ENCODE results near the gene SLC31A1. TPM values are rescaled to one million over a fixed set of nuclear protein-coding genes. Genes with fewer than 3 reads are reported as not detected.
"Not testable (repeated sequence)": the region's sequence is repeated elsewhere in the genome, so short reads cannot be mapped to it uniquely, and the experiment has no call there.

The SLC31A1 gene
- total and polyA plus RNA-seq, 4 donors = 13.9 to 39.3 (median 18.2) TPM

GRCh38 chr9:113246928-113247327 lies 25.6 kb downstream of the SLC31A1 start:
- Histone ChIP-seq H3K4me1 (ENCODE audit: control insufficient read depth in 5 of 5, insufficient read depth in 5 of 5, low read length in 5 of 5) (peaks cover 0 to 2% (median 0%) of the 10 kb centered on the region in 5 donors), H3K27ac (ENCODE audit: low read depth in 1 of 2, low read length in 1 of 2) (no peak overlapping the region), H3K4me3 (no peak overlapping the region), H3K27me3 (ENCODE audit: control insufficient read depth in 3 of 3, insufficient read depth in 3 of 3, low read length in 2 of 3) (no peaks in the 10 kb centered on the region), H3K9ac (ENCODE audit: insufficient read depth in 1 of 2, low read length in 2 of 2) (no peak overlapping the region), H3K36me3 (ENCODE audit: control insufficient read depth in 4 of 4, insufficient read depth in 4 of 4, low read length in 4 of 4) (no peaks in the 10 kb centered on the region), H3K9me3 (ENCODE audit: control insufficient read depth in 4 of 4, insufficient read depth in 3 of 4, low read length in 3 of 4) (no peaks in the 10 kb centered on the region)
- DNase-seq = no peak
- ATAC-seq (ENCODE audit: insufficient read depth, low FRiP score) = no peak
- WGBS, 2 donors = 87 to 93% methylated on average over 6 of the region's 6 CpGs
- no peak for TF ChIP-seq CTCF (IDR thresholded peaks at IDR 0.05; ENCODE audit: control extremely low read depth, extremely low read depth)

DNA sequence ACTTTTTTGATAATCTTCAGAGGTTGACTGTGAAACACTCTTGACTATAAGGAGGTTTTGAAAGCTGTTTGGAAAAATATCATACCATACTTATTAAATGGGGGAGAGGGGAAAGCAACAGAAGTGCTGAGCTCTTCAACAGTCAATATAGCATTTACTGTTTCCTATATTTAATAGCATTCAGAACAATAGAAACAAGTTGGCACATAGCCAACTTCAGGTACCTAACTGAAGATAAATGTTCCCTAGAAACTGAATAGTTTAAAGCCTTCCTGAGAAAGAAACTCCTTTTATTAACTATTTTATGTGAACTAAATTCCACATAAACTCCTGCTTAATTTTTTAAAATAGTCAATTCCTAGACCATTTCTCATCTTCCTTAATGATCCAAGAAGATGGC lies 26.3 kb downstream of the SLC31A1 start:
- no peaks in the 10 kb centered on the region for H3K9me3 ChIP-seq (ENCODE audit: control insufficient read depth in 4 of 4, insufficient read depth in 3 of 4, low read length in 3 of 4)
- no peak overlapping the region for H3K4me3 ChIP-seq
- ATAC-seq (ENCODE audit: insufficient read depth, low FRiP score) (no peak), DNase-seq (no peak)
- peaks cover 0 to 2% (median 0%) of the 10 kb centered on the region in 5 donors for H3K4me1 ChIP-seq (ENCODE audit: control insufficient read depth in 5 of 5, insufficient read depth in 5 of 5, low read length in 5 of 5)
- H3K27ac ChIP-seq (ENCODE audit: low read depth in 1 of 2, low read length in 1 of 2) = no peak overlapping the region
- no peaks in the 10 kb centered on the region for H3K36me3 ChIP-seq (ENCODE audit: control insufficient read depth in 4 of 4, insufficient read depth in 4 of 4, low read length in 4 of 4)
- no peak overlapping the region for H3K9ac ChIP-seq (ENCODE audit: insufficient read depth in 1 of 2, low read length in 2 of 2)
- no peak for TF ChIP-seq CTCF (IDR thresholded peaks at IDR 0.05; ENCODE audit: control extremely low read depth, extremely low read depth)
- no peaks in the 10 kb centered on the region for H3K27me3 ChIP-seq (ENCODE audit: control insufficient read depth in 3 of 3, insufficient read depth in 3 of 3, low read length in 2 of 3)

DNA sequence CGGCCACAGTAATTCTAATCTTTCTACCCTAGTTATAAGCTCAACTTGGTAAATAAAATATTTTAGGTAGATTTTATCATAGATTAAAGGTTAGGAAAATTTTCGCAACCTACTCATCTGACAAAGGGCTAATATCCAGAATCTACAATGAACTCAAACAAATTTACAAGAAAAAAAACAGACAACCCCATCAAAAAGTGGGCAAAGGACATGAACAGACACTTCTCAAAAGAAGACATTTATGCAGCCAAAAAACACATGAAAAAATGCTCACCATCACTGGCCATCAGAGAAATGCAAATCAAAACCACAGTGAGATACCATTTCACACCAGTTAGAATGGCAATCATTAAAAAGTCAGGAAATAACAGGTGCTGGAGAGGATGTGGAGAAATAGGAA lies 28.3 kb downstream of the SLC31A1 start:
- not testable (repeated sequence) for H3K36me3 ChIP-seq (ENCODE audit: control insufficient read depth in 4 of 4, insufficient read depth in 4 of 4, low read length in 4 of 4); H3K27me3 ChIP-seq (ENCODE audit: control insufficient read depth in 3 of 3, insufficient read depth in 3 of 3, low read length in 2 of 3); H3K9me3 ChIP-seq (ENCODE audit: control insufficient read depth in 4 of 4, insufficient read depth in 3 of 4, low read length in 3 of 4); H3K27ac ChIP-seq (ENCODE audit: low read depth in 1 of 2, low read length in 1 of 2); H3K9ac ChIP-seq (ENCODE audit: insufficient read depth in 1 of 2, low read length in 2 of 2); ATAC-seq (ENCODE audit: insufficient read depth, low FRiP score); H3K4me3 ChIP-seq; DNase-seq; H3K4me1 ChIP-seq (ENCODE audit: control insufficient read depth in 5 of 5, insufficient read depth in 5 of 5, low read length in 5 of 5)
- WGBS, 2 donors = 98 to 99% methylated on average over 2 of the region's 2 CpGs

- WGBS, 2 donors = 96 to 100% methylated on average over 2 of the region's 2 CpGs
- Histone ChIP-seq H3K4me1 (ENCODE audit: control insufficient read depth in 5 of 5, insufficient read depth in 5 of 5, low read length in 5 of 5) (no peaks in the 10 kb centered on the region), H3K36me3 (ENCODE audit: control insufficient read depth in 4 of 4, insufficient read depth in 4 of 4, low read length in 4 of 4) (peaks cover 0 to 2% (median 0%) of the 10 kb centered on the region in 4 donors), H3K27me3 (ENCODE audit: control insufficient read depth in 3 of 3, insufficient read depth in 3 of 3, low read length in 2 of 3) (no peaks in the 10 kb centered on the region), H3K27ac (ENCODE audit: low read depth in 1 of 2, low read length in 1 of 2) (no peak overlapping the region), H3K9me3 (ENCODE audit: control insufficient read depth in 4 of 4, insufficient read depth in 3 of 4, low read length in 3 of 4) (no peaks in the 10 kb centered on the region), H3K9ac (ENCODE audit: insufficient read depth in 1 of 2, low read length in 2 of 2) (no peak overlapping the region), H3K4me3 (no peak overlapping the region)
- DNase-seq (no peak), ATAC-seq (ENCODE audit: insufficient read depth, low FRiP score) (no peak)
- no peak for TF ChIP-seq CTCF (IDR thresholded peaks at IDR 0.05; ENCODE audit: control extremely low read depth, extremely low read depth)
These were observed 29.5 kb downstream of the SLC31A1 start for GRCh38 chr9:113250807-113251206.

Data from lung (tissue), 12 donors.